AG04450 (cell line): ENCODE measurements around the gene SRA1. TPM values are rescaled to one million over a fixed set of nuclear protein-coding genes. Genes with fewer than 3 reads are reported as not detected.
"Not testable (repeated sequence)": the region's sequence is repeated elsewhere in the genome, so short reads cannot be mapped to it uniquely, and the experiment has no call there.

Source experiments
- CTCF ChIA-PET: fragments of 300-600, 350-600 bp; formaldehyde crosslinking; extraction: SDS; loops from one replicate; lab custom pipeline; 2022; ENCODE audit warnings: antibody characterized with exemption, inconsistent platforms; lab: Charles Lee
- POLR2A ChIA-PET: fragments of 350-600 bp; formaldehyde crosslinking; extraction: SDS; loops from one replicate; lab custom pipeline; 2021; ENCODE audit warnings: antibody characterized with exemption, inconsistent platforms; lab: Yijun Ruan, JAX
- DNase-seq: peaks from one replicate; pipeline ENCODE4 v3.0.0-alpha.2; 2011; ENCODE audit warnings: low read depth, low spot score
- H3K27ac ChIP-seq: one replicate; pipeline ENCODE4 v1.5.1; 2012; ENCODE audit warnings: low read depth, low read length, control low read depth
- H3K27me3 ChIP-seq: one replicate; pipeline ENCODE4 v1.6.0; 2012; ENCODE audit warnings: low read length; ENCODE audit not compliant: control insufficient read depth, insufficient read depth
- H3K4me3 ChIP-seq: 2 replicates; pipeline ENCODE4 v1.5.1; 2011; ENCODE audit warnings: mild to moderate bottlenecking, low read depth, low read length, control low read depth
- H3K9me3 ChIP-seq: 2 replicates; pipeline ENCODE4 v1.5.1; 2012; ENCODE audit warnings: low read length; ENCODE audit not compliant: control insufficient read depth, insufficient read depth
- polyA plus RNA-seq: library from polyadenylated mRNA; depleted of rRNA; stranded (reverse); fragments of >200 nt; gene quantifications from 2 replicates; pipeline ENCODE4 v1.2.3, GENCODE V29; 2011
- TF ChIP-seq, protein P1 (sequence below): IDR thresholded peaks from 2 replicates; pipeline ENCODE4 v1.5.1; 2011; ENCODE audit warnings: low read depth, low read length, control low read depth, inconsistent platforms

Gene SRA1
- polyA plus RNA-seq, 1 experiment, result 52.8 TPM

DNA sequence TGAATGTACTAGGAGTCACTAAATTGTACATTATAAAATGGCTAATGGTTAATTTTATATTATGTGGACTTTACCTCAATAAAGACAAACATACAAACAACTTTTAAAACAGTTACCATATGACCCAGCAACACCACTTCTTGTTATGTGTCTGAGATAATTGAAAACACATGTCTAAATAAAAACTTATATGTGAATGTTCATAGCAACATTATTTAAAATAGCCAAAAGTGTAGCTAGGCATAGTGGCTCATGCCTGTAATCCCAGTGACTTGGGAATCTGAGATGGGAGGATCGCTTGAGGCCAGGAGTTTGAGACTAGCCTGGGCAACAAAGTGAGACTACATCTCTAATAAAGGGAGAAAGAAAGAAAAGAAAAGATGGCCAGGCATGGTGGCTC, 30.2 kb upstream of the SRA1 start:
- ChIA-PET POLR2A (no interaction called here), CTCF (interaction anchor here (0.9 kb wide), 1 partner anchor 22 kb away, joined by 3 read pairs; no protein-coding TSS in a partner anchor)
- Histone ChIP-seq H3K4me3 (no peak overlapping the region), H3K27ac (no peak overlapping the region), H3K9me3 (no peaks in the 10 kb centered on the region), H3K27me3 (no peaks in the 10 kb centered on the region)
- DNase-seq, result no peak
- TF ChIP-seq, protein P1, sequence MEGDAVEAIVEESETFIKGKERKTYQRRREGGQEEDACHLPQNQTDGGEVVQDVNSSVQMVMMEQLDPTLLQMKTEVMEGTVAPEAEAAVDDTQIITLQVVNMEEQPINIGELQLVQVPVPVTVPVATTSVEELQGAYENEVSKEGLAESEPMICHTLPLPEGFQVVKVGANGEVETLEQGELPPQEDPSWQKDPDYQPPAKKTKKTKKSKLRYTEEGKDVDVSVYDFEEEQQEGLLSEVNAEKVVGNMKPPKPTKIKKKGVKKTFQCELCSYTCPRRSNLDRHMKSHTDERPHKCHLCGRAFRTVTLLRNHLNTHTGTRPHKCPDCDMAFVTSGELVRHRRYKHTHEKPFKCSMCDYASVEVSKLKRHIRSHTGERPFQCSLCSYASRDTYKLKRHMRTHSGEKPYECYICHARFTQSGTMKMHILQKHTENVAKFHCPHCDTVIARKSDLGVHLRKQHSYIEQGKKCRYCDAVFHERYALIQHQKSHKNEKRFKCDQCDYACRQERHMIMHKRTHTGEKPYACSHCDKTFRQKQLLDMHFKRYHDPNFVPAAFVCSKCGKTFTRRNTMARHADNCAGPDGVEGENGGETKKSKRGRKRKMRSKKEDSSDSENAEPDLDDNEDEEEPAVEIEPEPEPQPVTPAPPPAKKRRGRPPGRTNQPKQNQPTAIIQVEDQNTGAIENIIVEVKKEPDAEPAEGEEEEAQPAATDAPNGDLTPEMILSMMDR, result no peak

GRCh38 chr5:140579188-140579747, 22.0 kb upstream of the SRA1 start:
- POLR2A ChIA-PET, H3K4me3 ChIP-seq, CTCF ChIA-PET, H3K9me3 ChIP-seq, H3K27me3 ChIP-seq, DNase-seq, H3K27ac ChIP-seq: not testable (repeated sequence)

DNA sequence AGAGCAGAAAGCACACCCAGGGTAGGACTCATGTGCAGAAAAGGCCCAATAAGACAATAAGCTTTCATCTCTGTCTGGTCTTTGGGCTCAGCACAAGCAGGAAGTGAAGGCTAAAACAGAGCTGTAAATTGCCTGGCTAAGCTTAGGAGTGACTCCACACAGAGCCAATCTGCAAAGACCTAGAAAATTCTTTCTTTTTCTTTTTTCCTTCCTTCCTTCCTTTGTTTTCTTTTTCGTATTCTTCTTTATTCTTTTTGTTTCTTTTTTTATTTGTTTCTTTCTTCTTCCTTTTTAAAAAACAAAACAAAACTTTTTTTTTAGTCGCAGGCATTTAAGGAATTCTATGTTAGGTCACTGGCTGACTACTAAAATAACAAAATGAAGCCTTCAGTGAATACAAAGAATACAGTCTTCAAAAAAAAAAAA, 19.5 kb upstream of the SRA1 start:
- no peak overlapping the region for H3K27ac ChIP-seq
- DNase-seq, result no peak
- TF ChIP-seq, protein P1, result no peak
- no peaks in the 10 kb centered on the region for H3K9me3 ChIP-seq
- no peaks in the 10 kb centered on the region for H3K27me3 ChIP-seq
- CTCF ChIA-PET, result interaction anchor here (0.6 to 1.5 kb wide), 4 partner anchors 10 to 71 kb away, joined by 3 to 4 read pairs (median 3); partner anchors contain the start of genes IK and NDUFA2
- H3K4me3 ChIP-seq, result no peak overlapping the region
- POLR2A ChIA-PET, result interaction anchor here (0.9 kb wide), 1 partner anchor 13 kb away, joined by 5 read pairs; the partner anchor contains the start of gene APBB3

DNA sequence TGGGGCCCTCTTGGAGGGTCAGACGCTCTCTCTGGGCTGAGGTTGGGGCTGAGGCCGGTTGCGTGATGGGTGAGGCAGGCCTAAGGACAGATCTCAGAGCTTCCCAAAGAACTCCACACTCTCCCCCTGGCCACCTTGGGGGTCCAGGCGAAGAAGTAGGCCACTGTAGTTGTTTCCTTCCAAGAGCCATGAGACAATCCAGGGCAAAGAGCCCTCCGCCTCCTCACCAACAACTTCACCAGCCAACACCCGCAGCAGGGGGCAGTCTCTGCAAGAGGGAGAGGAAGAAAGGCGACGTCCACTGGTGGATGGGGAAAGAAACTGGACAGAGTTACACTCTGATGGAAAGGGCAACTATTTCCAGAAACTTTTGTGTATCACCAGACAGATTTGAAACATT, 18.0 kb upstream of the SRA1 start:
- ChIA-PET POLR2A (no interaction called here), CTCF (interaction anchor here (1.4 kb wide), 1 partner anchor 59 kb away, joined by 6 read pairs; no protein-coding TSS in a partner anchor)
- no peak overlapping the region for H3K4me3 ChIP-seq
- no peaks in the 10 kb centered on the region for H3K9me3 ChIP-seq
- no peak overlapping the region for H3K27ac ChIP-seq
- no peak for DNase-seq
- TF ChIP-seq, protein P1, result peak; percentile 38
- H3K27me3 ChIP-seq, result no peaks in the 10 kb centered on the region

- Histone ChIP-seq H3K27ac (no peak overlapping the region), H3K27me3 (no peaks in the 10 kb centered on the region), H3K9me3 (no peaks in the 10 kb centered on the region), H3K4me3 (no peak overlapping the region)
- DNase-seq, result no peak
- POLR2A ChIA-PET, result no interaction called here
- TF ChIP-seq, protein P1, result no peak
- CTCF ChIA-PET, result interaction anchor here (1.1 to 1.4 kb wide), 2 partner anchors 60 to 65 kb away, joined by 3 to 6 read pairs; partner anchors contain the start of gene TMCO6
Measured at GRCh38 chr5:140574165-140574564, 16.9 kb upstream of the SRA1 start.
